GM18505 (cell line): ENCODE results near the gene ADAM19.

Experiments
- ATAC-seq: cut with Tn5 transposase; IDR thresholded peaks from one replicate; pipeline ENCODE4 v1.9.1; 2021; ENCODE audit not compliant: unreplicated experiment
- POLR2A ChIP-seq: IDR thresholded peaks from 4 replicates; pipeline ENCODE4 v1.6.1; 2011; ENCODE audit warnings: borderline replicate concordance; ENCODE audit not compliant: insufficient read depth, insufficient read length; ENCODE audit errors: extremely low read depth

Gene ADAM19

GRCh38 chr5:157607371-157608161 is 32.0 kb upstream of the ADAM19 start:
- TF ChIP-seq POLR2A: no peak
- ATAC-seq: no peak

- ATAC-seq: no peak
- no peak for TF ChIP-seq POLR2A
These were observed 30.5 kb upstream of the ADAM19 start for GRCh38 chr5:157606046-157606445.

DNA sequence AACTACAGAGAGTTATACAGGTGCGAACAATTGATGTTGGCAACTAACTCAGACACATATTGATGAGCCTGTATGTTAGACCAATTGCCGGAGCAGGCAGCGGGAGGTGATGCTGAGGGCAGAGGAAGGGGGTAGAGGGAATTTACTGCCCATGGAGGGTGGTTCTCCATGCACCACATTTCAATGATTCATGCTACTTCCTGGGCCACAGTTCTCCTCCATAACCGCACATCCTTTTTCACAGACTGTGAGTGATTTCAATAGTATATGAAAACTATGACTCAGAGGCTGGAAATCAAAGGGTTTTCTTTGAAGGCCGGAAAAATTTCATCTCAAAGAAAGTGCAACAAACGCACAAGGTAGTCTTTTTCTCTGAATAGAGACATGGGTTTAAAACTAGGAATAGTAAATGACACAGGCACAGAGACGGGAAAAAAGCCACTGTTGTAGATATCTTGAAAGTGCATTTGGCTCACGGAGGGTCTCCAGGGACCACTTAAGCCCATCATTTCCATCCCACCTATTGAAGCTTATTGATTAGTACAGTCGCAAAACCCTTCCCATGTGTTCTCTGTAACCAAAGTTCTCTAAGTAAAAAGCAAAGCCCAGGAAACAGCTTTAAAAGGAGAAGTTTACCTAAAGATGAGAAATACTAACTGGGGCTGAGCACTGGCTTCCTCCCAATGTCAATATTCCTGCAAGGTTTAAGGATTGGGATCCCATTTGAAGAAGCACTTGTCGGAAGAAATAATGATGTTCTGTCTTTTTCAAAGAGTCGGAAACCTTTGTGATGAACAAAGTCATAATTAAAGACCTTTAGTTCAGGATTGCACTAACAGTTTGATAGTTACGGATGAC is 28.0 kb upstream of the ADAM19 start:
- TF ChIP-seq POLR2A: no peak
- ATAC-seq: no peak

- no peak for TF ChIP-seq POLR2A
- ATAC-seq: peak; percentile 70
These were observed 26.9 kb upstream of the ADAM19 start for GRCh38 chr5:157602505-157602904.

DNA sequence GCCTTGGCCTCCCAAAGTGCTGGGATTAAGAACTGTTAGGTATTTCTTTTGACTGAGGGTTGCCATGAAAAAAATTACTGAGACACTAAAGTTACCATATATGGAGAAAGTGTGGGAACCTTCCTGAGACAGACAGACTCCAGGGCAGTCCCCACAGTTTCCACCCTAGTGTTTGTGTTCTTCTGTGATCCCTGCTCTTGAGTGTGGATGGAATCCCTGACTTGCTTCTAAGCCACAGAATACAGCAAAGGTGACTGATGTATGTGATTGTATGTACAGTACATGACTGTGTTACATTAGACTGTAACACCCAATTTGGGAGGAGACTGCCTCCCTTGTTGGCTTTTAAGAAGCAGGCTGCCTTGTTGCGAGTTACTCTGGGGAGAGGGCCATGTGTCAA is 24.7 kb upstream of the ADAM19 start:
- no peak for TF ChIP-seq POLR2A
- no peak for ATAC-seq

DNA sequence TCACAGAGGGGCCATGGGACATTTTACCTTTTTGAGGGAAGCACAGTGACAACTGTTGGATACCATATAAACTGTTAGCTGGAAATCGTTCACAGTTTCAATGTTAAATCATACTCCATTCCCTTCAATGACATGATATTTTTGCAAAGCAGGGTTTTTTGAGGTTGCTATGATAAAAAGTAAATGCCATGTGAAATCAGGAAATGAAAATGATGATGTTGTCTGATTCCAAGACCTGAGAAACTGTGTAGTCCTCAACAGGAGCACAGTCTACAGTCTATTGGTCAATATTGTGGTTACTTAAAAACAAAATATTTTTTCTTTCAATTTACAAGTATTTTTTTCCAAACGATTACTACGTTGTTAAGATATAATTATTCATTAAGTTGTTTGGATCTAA is 24.0 kb upstream of the ADAM19 start:
- ATAC-seq: no peak
- TF ChIP-seq POLR2A: no peak

GRCh38 chr5:157598350-157598936 is 22.9 kb upstream of the ADAM19 start:
- no peak for ATAC-seq
- TF ChIP-seq POLR2A: no peak

DNA sequence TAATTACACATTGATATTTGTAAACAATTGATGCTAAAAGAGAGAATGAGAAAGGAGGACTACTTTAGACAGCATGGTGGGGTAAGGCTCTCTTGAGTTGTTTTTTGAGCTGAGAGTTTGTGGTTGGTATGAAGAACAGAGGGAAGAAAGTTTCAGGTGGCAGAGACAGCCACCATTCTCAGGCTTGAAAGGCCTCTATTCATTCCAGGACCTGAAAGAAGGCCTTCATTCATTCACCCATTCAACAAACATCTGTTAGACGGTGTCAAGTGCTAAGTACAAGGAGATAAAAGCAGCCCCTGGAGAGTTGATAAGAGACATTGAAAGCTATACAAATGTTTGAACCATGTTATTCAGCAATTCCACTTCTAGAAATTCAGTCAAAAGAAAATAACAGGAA is 21.7 kb upstream of the ADAM19 start:
- no peak for ATAC-seq
- no peak for TF ChIP-seq POLR2A

- peak; percentile 75 for ATAC-seq
- TF ChIP-seq POLR2A: peak; percentile 68
These were observed 20.9 kb upstream of the ADAM19 start for GRCh38 chr5:157596487-157596886.

DNA sequence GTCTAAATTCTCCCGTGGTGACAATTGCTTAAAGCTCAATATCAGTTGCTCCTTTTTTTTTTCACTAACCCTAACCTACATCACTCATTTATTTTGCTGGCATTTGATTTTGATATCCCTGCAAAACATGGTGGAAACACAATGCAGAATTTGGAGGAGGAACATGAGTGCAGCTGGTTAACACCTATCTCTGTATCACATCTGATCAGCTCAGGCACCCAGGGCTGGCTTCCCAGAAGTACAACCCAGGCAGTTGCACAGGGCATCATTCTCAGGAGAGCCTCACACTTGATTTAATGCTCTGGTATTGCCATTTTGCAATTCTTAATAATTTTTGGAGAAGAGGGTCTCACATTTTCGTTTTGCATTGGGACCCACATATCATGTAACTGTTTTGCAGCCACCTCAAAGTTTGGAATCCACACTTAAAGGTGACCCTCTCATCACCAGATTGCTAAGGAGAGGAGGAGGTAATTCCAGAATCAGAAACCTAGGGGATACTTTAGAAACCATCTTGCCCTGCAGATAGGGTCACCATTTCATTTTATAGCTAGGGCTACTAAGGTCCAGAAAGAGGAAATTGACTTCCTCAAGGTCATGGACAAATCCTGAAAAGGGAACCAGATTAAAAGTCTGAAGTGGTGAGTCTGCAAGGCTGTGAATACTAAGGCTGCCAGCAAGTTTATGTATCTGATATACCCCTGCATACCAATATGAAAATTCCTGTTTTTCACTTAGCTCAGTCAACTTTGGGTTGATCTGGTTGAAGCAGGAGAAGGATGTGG is 19.3 kb upstream of the ADAM19 start:
- TF ChIP-seq POLR2A: no peak
- no peak for ATAC-seq

- TF ChIP-seq POLR2A: no peak
- ATAC-seq: no peak
These were observed 18.7 kb upstream of the ADAM19 start for GRCh38 chr5:157594257-157594656.

DNA sequence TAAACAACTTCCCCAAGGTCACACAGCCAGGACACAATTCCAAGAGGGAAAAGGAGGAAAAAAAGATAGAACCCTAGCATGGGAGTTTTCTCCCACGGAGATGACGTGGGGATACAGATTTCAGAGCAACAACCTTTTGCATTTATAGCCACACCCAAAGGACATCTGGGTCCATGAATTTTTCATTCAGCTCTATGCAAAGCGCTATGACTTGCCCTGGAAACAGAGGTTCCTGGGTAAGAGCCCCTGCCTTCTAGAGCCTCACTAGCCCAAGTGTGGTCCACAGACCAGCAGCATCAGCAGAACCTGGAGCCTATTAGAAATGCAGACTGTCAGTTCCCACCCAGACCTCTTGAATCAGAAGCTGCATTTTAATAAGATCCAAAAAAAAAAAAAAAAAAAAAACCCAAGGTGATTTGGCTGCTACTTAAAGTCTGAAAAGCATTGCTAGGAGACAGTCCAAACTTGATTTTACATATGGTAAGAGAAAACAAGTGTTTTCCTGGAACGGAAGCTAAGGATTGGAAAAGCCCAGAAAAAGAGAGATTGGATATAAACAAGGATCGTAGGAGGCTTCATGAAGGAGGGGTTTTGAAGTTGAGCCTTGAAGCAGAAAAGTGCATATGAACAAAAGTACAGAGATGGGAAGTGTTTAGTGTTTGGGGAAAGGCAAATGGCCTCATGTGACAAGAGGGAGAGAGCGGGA is 17.6 kb upstream of the ADAM19 start:
- TF ChIP-seq POLR2A: no peak
- ATAC-seq: no peak
